HS-27A (cell line): ENCODE results near the gene MAOA.
"Not testable (repeated sequence)": the region's sequence is repeated elsewhere in the genome, so short reads cannot be mapped to it uniquely, and the experiment has no call there.

ENCODE experiments used
- DNase-seq: peaks from one replicate; pipeline ENCODE4 v3.0.0-alpha.2; 2012; ENCODE audit warnings: low read depth, missing footprints

The MAOA gene

DNA sequence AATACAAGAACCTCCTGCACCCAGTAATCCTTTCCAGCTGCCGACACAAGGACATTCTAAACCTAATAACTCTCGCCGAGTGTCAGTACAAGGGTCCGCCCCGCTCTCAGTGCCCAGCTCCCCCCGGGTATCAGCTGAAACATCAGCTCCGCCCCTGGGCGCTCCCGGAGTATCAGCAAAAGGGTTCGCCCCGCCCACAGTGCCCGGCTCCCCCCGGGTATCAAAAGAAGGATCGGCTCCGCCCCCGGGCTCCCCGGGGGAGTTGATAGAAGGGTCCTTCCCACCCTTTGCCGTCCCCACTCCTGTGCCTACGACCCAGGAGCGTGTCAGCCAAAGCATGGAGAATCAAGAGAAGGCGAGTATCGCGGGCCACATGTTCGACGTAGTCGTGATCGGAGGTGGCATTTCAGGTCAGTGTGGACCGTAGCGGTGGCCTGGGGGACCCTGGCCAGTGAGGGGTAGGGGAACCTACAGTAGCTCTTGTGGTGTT, at the start of gene MAOA:
MAOA (plus strand) TSS at position 295 of the 490 bp plus-strand sequence; CDS start at position 338, 43 bp downstream.
- DNase-seq: no peak

GRCh38 chrX:43612400-43612799, 43.7 kb upstream of the MAOA start:
- DNase-seq: no peak

DNA sequence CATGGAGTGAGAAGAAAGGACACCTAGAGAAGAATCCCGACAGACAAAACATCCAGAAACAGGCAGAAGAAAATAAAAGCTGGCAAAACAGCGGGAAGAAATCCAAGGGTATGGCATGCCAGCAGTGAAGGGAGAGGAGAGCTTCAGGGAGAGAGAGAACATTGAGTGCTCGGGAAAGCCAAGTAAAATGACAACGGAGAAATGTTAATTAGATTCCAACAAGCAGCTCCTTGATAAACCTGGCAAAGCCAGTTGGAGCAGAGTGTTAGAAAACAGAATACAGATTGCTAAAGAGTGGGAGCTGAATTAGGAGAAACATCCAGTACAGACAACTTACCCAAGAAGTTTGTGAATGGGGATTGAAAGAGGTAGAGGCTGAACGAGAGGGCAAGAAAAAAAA, 40.4 kb upstream of the MAOA start:
- DNase-seq: no peak

DNA sequence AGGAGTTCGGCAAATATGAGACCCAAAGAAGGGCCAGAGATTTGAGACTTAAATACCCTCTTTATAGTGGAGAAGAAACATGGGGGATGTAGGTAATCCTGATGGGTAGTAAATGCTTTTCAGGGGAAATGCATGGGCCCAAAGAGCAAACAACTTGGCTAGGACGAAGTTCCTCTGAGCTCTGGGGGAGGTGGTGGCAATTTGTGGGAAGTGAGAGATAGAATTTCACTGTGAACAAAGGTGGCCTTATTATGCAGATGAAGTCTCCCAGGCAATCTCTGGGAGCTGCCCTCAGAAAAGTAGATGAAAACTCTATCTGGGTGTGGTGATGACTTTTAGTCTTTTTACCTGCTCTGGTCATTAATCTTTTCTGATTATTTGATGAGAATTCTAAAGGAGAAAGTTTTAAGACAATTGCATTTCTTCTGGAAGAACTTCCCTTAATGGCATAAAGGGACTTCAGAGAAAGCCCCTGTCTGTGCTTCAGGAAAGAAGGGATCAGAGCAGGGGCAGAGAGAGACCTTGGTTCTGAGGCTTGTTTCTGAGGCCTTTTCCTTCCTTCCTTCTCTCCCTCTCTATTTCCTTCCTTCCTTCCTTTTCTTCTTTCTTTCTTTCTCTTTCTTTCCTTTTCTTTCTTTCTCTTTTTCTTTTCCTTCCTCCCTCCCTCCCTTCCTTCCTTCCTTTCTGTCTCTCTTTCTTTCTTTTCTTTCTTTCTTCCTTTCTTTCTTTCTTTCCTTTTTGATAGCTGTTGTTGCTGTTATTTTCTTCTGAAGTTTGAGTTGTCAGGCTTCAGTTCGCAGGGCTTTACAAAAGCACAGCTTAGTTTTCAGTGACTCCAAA, 37.5 kb upstream of the MAOA start:
- DNase-seq: no peak

DNA sequence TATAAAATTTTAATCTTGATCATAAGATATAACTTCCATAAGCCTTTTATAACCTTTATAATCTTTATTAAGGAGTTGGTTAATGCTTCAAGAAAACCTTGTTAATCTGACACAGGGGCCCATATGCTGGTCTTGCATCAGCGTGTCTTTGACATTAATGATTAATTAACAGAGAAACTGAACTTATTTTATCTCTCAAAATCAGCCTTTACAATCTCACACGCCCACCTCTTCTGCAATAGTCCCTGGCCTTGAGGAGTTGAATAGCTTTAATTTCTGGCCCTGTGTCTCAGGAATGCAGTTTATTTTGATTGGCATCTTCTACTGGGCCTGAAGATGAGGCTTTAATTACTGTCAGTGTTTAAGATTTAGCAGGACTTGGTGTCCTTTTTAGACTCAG, 36.2 kb upstream of the MAOA start:
- not testable (repeated sequence) for DNase-seq

DNA sequence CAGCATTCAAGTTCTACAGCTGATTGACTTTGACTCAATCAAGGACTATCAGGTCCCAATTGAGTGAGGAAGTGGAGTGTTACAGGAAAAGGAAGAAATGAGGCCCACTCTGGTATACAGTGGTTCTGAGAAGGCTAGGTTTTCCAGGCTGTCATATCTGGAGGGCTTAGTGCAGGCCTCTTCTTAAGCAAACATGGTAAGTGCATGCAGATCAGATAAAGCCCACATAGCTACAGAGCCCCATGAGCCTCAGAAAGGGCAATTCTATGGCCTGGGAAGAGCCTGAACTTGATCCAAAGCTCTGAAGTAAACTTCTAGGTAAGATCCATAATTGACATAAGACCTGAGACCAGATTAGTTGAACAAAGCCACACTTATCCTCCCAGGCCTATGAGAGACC, 29.0 kb upstream of the MAOA start:
- DNase-seq: no peak

GRCh38 chrX:43627669-43628068, 28.4 kb upstream of the MAOA start:
- no peak for DNase-seq

- no peak for DNase-seq
Measured at GRCh38 chrX:43629229-43629628, 26.9 kb upstream of the MAOA start.

DNA sequence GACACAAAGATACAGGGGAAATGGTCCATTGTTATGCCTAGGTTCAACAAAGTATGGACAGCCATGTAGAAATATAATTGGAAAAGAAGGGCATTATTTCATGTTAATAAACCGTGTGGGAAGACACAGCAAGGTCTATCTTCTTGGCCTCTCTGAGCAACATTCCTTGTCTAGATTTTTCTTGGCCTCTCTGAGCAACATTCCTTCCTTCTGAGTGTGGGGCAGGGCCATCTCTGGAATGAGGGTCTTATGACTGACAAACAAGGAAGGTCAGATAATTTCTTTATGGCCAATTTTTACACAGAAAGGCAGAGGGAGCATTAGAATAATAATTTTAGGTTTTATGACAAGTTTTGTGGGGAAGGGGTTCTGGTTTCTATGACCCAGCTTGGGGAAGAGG, 24.3 kb upstream of the MAOA start:
- DNase-seq: no peak

DNA sequence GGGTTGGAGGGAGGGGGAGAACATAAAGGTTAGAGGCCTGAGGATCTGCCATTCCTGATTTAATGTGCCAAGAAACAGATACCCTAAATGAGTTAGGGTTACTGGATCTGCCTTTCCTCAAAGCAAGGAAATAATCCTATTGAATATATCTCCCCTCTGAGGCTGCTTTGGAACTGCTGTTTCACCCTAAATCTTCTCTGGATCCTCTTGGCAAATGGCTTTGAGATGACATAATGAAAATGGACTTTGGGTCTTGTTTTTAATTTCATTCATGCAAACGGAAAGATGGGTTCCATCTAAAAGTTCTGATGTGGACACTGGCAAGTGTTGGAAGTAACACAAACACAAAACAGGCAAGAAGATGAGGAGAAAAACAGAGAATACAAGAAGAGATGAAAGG, 23.0 kb upstream of the MAOA start:
- no peak for DNase-seq

DNA sequence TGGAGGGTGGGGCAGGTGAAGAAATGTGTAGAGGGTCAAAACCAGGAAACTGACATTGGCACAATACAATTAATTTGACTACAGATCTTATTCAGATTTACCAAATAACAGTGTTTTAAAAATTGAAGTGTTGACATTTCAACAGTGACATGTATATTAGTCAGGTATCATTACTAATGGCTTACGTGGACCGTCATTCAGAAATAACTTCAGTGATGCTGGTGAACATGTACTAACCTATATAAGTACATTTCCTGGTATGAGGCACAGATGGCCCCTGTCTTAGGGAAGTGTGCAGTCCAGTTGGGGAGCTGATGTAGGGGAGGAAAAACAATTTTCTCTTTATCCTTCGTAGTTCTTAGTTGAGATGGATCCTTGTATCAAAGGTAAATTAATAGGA, 22.3 kb upstream of the MAOA start:
- no peak for DNase-seq

DNA sequence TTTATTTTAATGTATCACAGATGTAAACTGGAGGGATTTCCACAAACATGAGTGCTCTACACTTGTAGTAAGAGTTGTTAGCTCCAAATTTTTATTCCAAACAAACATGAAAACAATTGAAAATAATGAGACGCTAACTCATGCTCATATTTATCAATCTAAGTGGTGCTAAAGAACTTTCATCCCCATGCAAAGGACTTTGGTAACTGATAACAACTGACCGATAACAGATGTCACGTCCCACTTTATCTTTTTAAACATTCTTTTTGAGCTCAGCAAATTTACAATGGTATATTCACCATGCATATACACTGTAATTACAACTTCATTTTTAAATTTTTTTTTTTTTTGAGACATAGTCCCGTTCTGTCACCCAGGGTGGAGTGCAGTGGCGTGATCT, 15.6 kb upstream of the MAOA start:
- DNase-seq: no peak

DNA sequence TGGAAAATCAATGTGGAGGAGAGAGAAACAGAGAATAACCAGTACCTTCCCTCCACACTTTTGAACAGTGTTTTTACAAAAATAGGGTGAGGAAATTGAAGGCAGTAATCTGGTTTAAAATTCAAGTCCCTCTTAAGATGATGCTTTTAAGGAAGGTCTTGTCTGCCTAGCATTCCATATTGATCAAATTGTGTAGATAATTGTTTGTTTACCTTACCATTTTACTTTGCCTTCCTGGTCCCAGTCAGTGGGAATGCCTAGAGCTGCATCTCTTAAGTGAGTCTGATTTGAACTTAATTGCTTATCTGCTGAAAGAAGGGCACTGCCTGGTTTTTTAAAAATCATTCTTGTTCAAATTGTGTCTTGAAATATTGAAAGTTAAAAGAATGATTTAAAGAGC, 14.4 kb upstream of the MAOA start:
- no peak for DNase-seq

- DNase-seq: no peak
Measured at GRCh38 chrX:43643201-43643600, 12.9 kb upstream of the MAOA start.

DNA sequence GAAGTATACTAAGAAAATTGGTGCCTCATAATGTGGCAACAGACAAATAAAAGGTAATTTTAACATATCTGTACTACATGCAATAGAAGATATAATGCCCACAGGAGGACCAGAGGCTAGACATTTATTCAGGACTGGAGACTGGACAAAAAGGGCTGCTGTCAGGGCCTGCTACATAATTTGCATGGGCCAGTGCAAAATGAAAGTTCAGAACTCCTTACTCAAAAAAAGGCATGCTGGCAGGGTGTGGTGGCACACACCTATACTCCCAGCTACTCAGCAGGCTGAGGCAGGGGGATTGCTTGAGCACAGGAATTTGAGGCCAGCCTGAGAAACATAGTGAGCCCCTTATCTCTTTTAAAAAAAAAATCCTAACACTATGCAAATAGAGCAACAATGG, 12.4 kb upstream of the MAOA start:
- no peak for DNase-seq

DNA sequence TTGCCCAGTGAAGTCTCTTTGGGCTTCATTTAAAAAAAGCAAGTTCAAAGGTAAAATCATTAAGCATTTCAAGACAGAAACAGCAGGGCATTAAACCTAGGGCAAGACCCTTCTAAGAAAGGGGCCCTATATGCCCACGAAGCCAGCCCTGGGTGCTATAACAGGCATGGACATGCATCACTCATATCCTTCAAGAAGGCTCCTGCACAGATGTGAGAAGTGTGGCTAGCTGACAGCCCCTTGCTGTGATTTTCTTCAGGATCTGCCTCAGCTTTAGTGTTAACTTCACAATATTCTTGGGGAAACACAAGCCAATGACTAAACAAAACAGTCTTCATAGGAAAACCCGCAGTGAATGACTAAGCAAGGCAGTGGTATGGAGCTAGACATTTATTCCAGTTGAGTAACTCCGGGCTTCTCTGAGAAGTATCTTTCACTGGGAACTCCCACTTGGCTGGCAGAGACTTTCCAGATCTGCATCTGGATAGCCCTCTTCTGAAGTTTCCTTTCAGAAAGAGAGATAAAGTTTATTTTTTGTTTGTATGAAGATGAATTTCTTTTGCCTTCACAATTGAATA, 11.9 kb upstream of the MAOA start:
- no peak for DNase-seq

GRCh38 chrX:43646800-43647199, 9.3 kb upstream of the MAOA start:
- no peak for DNase-seq

DNA sequence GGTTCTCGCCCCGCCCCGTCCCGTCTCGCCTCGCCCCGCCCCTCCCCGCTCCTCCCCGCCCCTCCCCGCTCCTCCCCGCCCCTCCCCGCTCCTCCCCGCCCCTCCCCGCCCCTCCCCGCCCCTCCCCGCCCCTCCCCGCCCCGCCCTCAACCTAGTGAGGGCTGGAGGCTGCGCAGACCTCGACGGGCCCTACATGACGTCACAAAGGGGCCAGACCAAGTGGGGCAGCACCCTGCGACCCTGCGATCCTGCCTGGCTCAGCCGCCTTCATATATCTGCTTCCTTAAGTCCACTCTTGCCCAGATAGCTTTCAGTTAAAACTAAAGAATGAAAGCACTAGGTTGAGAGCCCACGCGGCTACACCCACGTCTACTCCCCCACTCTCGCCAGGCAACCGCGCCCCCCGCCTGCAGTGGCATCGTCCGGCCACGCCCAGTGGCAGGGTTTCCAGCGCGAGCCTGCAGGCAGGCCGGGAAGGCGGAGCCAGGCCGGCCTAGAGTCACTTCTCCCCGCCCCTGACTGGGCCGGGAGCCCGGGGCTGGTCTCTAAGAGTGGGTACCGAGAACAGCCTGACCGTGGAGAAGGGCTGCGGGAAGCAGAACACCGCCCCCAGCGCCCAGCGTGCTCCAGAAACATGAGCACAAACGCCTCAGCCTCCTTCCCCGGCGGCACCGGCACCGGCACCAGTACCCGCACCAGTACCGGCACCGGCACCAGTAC, 1.5 kb upstream of the MAOA start:
- DNase-seq: peak; percentile 34

- DNase-seq: no peak
Measured at GRCh38 chrX:43655151-43656004, 721 bp upstream of the MAOA start.

DNA sequence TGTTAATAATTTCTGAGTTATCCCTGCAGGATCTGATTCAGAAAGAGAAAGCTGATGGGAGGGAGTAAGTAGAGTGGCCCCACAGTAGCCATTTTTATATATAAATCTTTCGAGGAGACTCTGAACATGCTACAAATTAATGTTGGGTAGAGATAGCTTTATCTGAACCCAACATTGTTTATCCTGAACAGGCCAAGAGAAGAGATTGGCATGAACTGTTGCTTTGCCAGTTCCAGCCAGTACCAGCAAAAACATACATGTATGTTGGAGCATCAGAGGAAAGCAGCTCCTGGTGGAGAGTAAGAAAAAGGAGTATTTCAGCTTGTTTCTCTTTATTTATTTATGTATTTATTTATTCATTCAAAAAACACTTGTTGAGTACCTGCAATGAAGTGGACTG, 1.6 kb downstream of the MAOA start:
- DNase-seq: no peak

DNA sequence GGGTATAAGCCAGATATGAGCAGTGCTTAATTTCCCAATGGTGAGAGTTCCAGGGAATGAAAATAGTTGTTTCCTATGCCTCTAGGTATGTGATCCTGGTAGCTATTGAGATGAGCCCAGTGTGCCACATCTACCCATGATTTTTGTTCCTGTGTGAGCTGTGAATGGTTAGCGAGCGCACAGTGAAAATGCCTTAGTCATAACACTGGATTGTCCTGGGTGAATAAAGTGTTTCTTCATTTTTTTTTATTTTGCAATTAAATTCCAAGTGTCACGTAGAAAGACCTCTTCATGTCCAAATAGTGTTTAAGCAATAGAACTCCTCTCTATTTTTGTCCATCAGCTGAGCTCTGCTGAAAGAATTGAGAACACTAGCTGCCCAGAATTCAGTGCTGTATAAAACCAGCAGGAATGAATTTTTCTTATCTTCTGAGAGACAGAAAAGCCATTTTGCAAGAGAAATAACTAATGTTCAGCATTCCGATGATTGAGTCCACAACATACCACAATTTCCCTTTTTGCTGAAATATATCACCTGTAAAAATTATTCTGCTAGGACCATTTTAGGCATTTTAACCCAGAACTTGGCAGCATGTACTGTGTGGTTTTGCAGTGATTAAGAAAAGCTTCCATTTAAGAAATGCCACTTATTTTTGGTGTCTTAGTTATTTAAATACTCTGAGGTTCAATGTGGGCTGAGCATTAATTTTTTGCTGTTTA, 5.6 kb downstream of the MAOA start:
- no peak for DNase-seq
